HCT116 (cell line): Measurements from ENCODE around the gene EDEM1. TPM values are rescaled to one million over a fixed set of nuclear protein-coding genes. Genes with fewer than 3 reads are reported as not detected.

ENCODE experiments used
- ATAC-seq: fragments of 200-7000 bp; cut with Tn5 transposase; 2 replicates; pipeline ENCODE4 v1.9.1; 2020; ENCODE audit warnings: mild to moderate bottlenecking, moderate library complexity
- BruUV-seq: library from RNA; stranded (reverse); fragments of 400-500 nt; replicated peaks from 2 replicates; lab custom pipeline; 2021; lab: Mats Ljungman, UMichigan
- CTCF ChIA-PET: fragments of 300-600 bp; sonication (Branson Sonifier 250); formaldehyde crosslinking; loops from one replicate; lab custom pipeline; 2021; ENCODE audit warnings: antibody characterized with exemption; lab: Charles Lee
- POLR2A ChIA-PET: fragments of 300-600, 350-600 bp; sonication (Branson Sonifier 250); formaldehyde crosslinking; loops from one replicate; lab custom pipeline; 2021; ENCODE audit warnings: antibody characterized with exemption; lab: Charles Lee
- RAD21 ChIA-PET, 2 experiments: fragments of 300-600 bp; sonication (Branson Sonifier 250); formaldehyde crosslinking; loops; one replicate each; lab custom pipeline; 2023; ENCODE audit warnings: low total read pairs in 2 of 2; ENCODE audit not compliant: uncharacterized antibody in 2 of 2, unreplicated experiment in 2 of 2, low non-redundant PET in 1 of 2; lab: Charles Lee
- DNase-seq: peaks from one replicate; pipeline ENCODE4 v3.0.0-alpha.2; 2010; ENCODE audit warnings: low read depth, low spot score
- H2AFZ ChIP-seq: fragments of 200-600 bp; shearing (Covaris generic), sonication (generic); 2 replicates; pipeline ENCODE4 v1.6.1; 2017; ENCODE audit warnings: low read depth, mixed run types, mixed read lengths, antibody characterized with exemption, low read length; ENCODE audit not compliant: poor library complexity, severe bottlenecking
- H3K27ac ChIP-seq: 2 replicates; pipeline ENCODE4 v1.5.1; 2012; ENCODE audit warnings: low read depth, low read length
- H3K27me3 ChIP-seq: fragments of 200-600 bp; sonication (generic); 2 replicates; pipeline ENCODE4 v1.6.1; 2016; ENCODE audit warnings: mixed run types, low read length, mixed read lengths; ENCODE audit not compliant: insufficient read depth
- H3K36me3 ChIP-seq, 2 experiments: fragments of 200-500 bp in 1 of 2; fragments of 200-600 bp in 1 of 2; sonication (Bioruptor generic) in 1 of 2; sonication (generic) in 1 of 2; 2 replicates each; pipeline versions ENCODE4 v1.5.1 to v1.6.1; 2014 to 2016; ENCODE audit warnings: low read length in 2 of 2, inconsistent platforms in 1 of 2, mixed read lengths in 1 of 2, mixed run types in 1 of 2; ENCODE audit not compliant: insufficient read depth in 2 of 2, control insufficient read depth in 1 of 2
- H3K4me1 ChIP-seq, 2 experiments: fragments of 200-600 bp in 1 of 2; sonication (generic) in 1 of 2; 2 replicates each; pipeline versions ENCODE4 v1.5.1 to v1.6.1; 2012 to 2017; ENCODE audit warnings: low read length in 2 of 2, inconsistent platforms in 1 of 2, mild to moderate bottlenecking in 1 of 2, mixed read lengths in 1 of 2, mixed run types in 1 of 2, moderate library complexity in 1 of 2; ENCODE audit not compliant: insufficient read depth in 2 of 2, control insufficient read depth in 1 of 2
- H3K4me2 ChIP-seq: fragments of 200-600 bp; sonication (generic); 2 replicates; pipeline ENCODE4 v1.6.1; 2017; ENCODE audit warnings: mixed run types, low read length, mixed read lengths
- H3K4me3 ChIP-seq, 2 experiments: fragments of 200-600 bp in 1 of 2; sonication (generic) in 1 of 2; replicated peaks in 1 of 2; 2 replicates each; pipeline ENCODE4 v1.5.1; 2011 to 2016; ENCODE audit warnings: low read length in 2 of 2, control low read depth in 1 of 2, low read depth in 1 of 2, mild to moderate bottlenecking in 1 of 2, mixed read lengths in 1 of 2, mixed run types in 1 of 2
- H3K79me2 ChIP-seq: fragments of 200-600 bp; sonication (generic); 2 replicates; pipeline ENCODE4 v1.6.1; 2017; ENCODE audit warnings: mild to moderate bottlenecking, mixed run types, low read length, moderate library complexity, mixed read lengths; ENCODE audit not compliant: insufficient read depth
- H3K9ac ChIP-seq: fragments of 200-600 bp; sonication (generic); 2 replicates; pipeline ENCODE4 v1.6.1; 2016; ENCODE audit warnings: low read length, mixed read lengths
- H3K9me2 ChIP-seq: fragments of 200-600 bp; sonication (generic), shearing (Covaris generic); 2 replicates; pipeline ENCODE4 v1.6.1; 2017; ENCODE audit warnings: mixed run types, mild to moderate bottlenecking, moderate library complexity; ENCODE audit not compliant: insufficient read depth
- H3K9me3 ChIP-seq, 2 experiments: fragments of 200-500 bp in 1 of 2; fragments of 200-600 bp in 1 of 2; sonication (Bioruptor generic) in 1 of 2; sonication (generic) in 1 of 2; 2 replicates each; pipeline ENCODE4 v1.6.1; 2014 to 2017; ENCODE audit warnings: low read length in 2 of 2, mixed read lengths in 2 of 2, inconsistent platforms in 1 of 2, low read depth in 1 of 2, mild to moderate bottlenecking in 1 of 2, mixed run types in 1 of 2, moderate library complexity in 1 of 2; ENCODE audit not compliant: control insufficient read depth in 1 of 2, insufficient read depth in 1 of 2
- H4K20me1 ChIP-seq: fragments of 200-600 bp; sonication (generic), shearing (Covaris generic); 2 replicates; pipeline ENCODE4 v1.6.1; 2017; ENCODE audit warnings: mixed run types, mild to moderate bottlenecking, moderate library complexity; ENCODE audit not compliant: insufficient read depth
- ATF3 ChIP-seq: IDR thresholded peaks from 2 replicates; pipeline ENCODE4 v1.6.1; 2012
- CBX3 ChIP-seq: IDR thresholded peaks from 2 replicates; pipeline ENCODE4 v1.6.1; 2012; ENCODE audit warnings: low read depth
- CEBPB ChIP-seq: IDR thresholded peaks from 2 replicates; pipeline ENCODE4 v1.6.1; 2012; ENCODE audit warnings: low read depth
- CTCF ChIP-seq, 3 experiments: fragments of 200-600 bp in 1 of 3; sonication (generic) in 1 of 3; IDR thresholded peaks in 2 of 3; conservative IDR thresholded peaks in 1 of 3; 2 replicates each; pipeline ENCODE4 v1.5.1; 2012 to 2017; ENCODE audit warnings: low read depth in 2 of 3, low read length in 2 of 3, antibody characterized with exemption in 1 of 3, borderline replicate concordance in 1 of 3, control low read depth in 1 of 3, mild to moderate bottlenecking in 1 of 3, mixed read lengths in 1 of 3, mixed run types in 1 of 3, moderate library complexity in 1 of 3; ENCODE audit not compliant: insufficient read depth in 1 of 3
- ELF1 ChIP-seq: IDR thresholded peaks from 2 replicates; pipeline ENCODE4 v1.6.1; 2012; ENCODE audit warnings: low read depth, borderline replicate concordance
- FOSL1 ChIP-seq: IDR thresholded peaks from 2 replicates; pipeline ENCODE4 v1.6.1; 2012; ENCODE audit warnings: low read depth
- JUND ChIP-seq: IDR thresholded peaks from 2 replicates; pipeline ENCODE4 v1.6.1; 2012
- MAX ChIP-seq: IDR thresholded peaks from 2 replicates; pipeline ENCODE4 v1.6.1; 2012
- POLR2A ChIP-seq: IDR thresholded peaks from 2 replicates; pipeline ENCODE4 v1.7.0; 2011; ENCODE audit warnings: borderline replicate concordance; ENCODE audit not compliant: insufficient read depth, insufficient read length; ENCODE audit errors: extremely low read depth
- POLR2AphosphoS5 ChIP-seq: IDR thresholded peaks from 2 replicates; pipeline ENCODE4 v1.6.1; 2011; ENCODE audit warnings: mild to moderate bottlenecking, low read depth, low read length, moderate library complexity
- RAD21 ChIP-seq: IDR thresholded peaks from 2 replicates; pipeline ENCODE4 v1.6.1; 2012; ENCODE audit warnings: low read depth, mild to moderate bottlenecking
- SIN3A ChIP-seq: IDR thresholded peaks from 2 replicates; pipeline ENCODE4 v1.6.1; 2012; ENCODE audit warnings: low read depth
- SP1 ChIP-seq: IDR thresholded peaks from 2 replicates; pipeline ENCODE4 v1.6.1; 2012; ENCODE audit warnings: low read depth
- SRF ChIP-seq: IDR thresholded peaks from 2 replicates; pipeline ENCODE4 v1.6.1; 2012; ENCODE audit warnings: low read depth
- TCF7L2 ChIP-seq: IDR thresholded peaks from 2 replicates; pipeline ENCODE4 v1.7.0; 2011; ENCODE audit warnings: borderline replicate concordance, inconsistent platforms; ENCODE audit not compliant: insufficient read depth, insufficient read length; ENCODE audit errors: extremely low read depth
- YY1 ChIP-seq: IDR thresholded peaks from 2 replicates; pipeline ENCODE4 v1.6.1; 2011; ENCODE audit warnings: low read length, low read depth, moderate library complexity, mild to moderate bottlenecking; ENCODE audit not compliant: insufficient replicate concordance; ENCODE audit errors: extremely low read depth
- ZNF274 ChIP-seq: fragments of 200-500 bp; sonication (Bioruptor generic); IDR thresholded peaks from 2 replicates; pipeline ENCODE4 v1.6.1; 2014; ENCODE audit warnings: mild to moderate bottlenecking, low read depth, low read length, inconsistent platforms
- intact Hi-C: fragments of 100-400 bp; cut with micrococcal nuclease; formaldehyde crosslinking; loops from 2 replicates; pipeline ENCODE4 v1.10.0; 2022
- total RNA-seq: library from RNA; stranded (reverse); gene quantifications from one replicate; pipeline ENCODE4 v1.2.1, GENCODE V29; 2021; ENCODE audit not compliant: unreplicated experiment
- TF ChIP-seq, protein P1 (sequence below): IDR thresholded peaks from 2 replicates; pipeline ENCODE4 v1.6.1; 2011; ENCODE audit warnings: mild to moderate bottlenecking, low read length, moderate library complexity; ENCODE audit not compliant: insufficient replicate concordance; ENCODE audit errors: extremely low read depth
- TF ChIP-seq, protein P2 (sequence below): IDR thresholded peaks from 2 replicates; pipeline ENCODE4 v1.6.1; 2012; ENCODE audit warnings: low read depth

EDEM1 gene
- total RNA-seq, 1 experiment from 2014 or later = 23.7 TPM

- Histone ChIP-seq H3K9ac (no peak overlapping the region), H3K79me2 (no peaks in the 10 kb centered on the region), H2AFZ (no peak overlapping the region), H3K4me3 (no peak overlapping the region), H3K27ac (no peak overlapping the region), H3K9me3 (no peaks in the 10 kb centered on the region), H4K20me1 (no peaks in the 10 kb centered on the region), H3K4me2 (no peak overlapping the region), H3K4me1 (no peaks in the 10 kb centered on the region), H3K36me3 (peaks cover 17 to 25% of the 10 kb centered on the region in 2 experiments; a peak in 3 of 4 replicates), H3K9me2 (no peaks in the 10 kb centered on the region), H3K27me3 (no peaks in the 10 kb centered on the region)
- TF ChIP-seq SP1 (no peak), JUND (no peak), FOSL1 (no peak), ZNF274 (no peak), ATF3 (no peak), SIN3A (no peak), RAD21 (no peak), TCF7L2 (no peak), POLR2AphosphoS5 (no peak), POLR2A (no peak), MAX (no peak), CTCF (IDR thresholded peaks at IDR 0.05 in 2 of 3, conservative IDR thresholded peaks at IDR 0.05 in 1 of 3; ENCODE audit: borderline replicate concordance in 1 of 3, insufficient read depth in 1 of 3, low read depth in 2 of 3, low read length in 2 of 3) (no peak), ELF1 (no peak), CEBPB (no peak), SRF (no peak), YY1 (no peak), CBX3 (no peak)
- TF ChIP-seq, protein P1, sequence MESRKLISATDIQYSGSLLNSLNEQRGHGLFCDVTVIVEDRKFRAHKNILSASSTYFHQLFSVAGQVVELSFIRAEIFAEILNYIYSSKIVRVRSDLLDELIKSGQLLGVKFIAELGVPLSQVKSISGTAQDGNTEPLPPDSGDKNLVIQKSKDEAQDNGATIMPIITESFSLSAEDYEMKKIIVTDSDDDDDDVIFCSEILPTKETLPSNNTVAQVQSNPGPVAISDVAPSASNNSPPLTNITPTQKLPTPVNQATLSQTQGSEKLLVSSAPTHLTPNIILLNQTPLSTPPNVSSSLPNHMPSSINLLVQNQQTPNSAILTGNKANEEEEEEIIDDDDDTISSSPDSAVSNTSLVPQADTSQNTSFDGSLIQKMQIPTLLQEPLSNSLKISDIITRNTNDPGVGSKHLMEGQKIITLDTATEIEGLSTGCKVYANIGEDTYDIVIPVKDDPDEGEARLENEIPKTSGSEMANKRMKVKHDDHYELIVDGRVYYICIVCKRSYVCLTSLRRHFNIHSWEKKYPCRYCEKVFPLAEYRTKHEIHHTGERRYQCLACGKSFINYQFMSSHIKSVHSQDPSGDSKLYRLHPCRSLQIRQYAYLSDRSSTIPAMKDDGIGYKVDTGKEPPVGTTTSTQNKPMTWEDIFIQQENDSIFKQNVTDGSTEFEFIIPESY = no peak
- TF ChIP-seq, protein P2, sequence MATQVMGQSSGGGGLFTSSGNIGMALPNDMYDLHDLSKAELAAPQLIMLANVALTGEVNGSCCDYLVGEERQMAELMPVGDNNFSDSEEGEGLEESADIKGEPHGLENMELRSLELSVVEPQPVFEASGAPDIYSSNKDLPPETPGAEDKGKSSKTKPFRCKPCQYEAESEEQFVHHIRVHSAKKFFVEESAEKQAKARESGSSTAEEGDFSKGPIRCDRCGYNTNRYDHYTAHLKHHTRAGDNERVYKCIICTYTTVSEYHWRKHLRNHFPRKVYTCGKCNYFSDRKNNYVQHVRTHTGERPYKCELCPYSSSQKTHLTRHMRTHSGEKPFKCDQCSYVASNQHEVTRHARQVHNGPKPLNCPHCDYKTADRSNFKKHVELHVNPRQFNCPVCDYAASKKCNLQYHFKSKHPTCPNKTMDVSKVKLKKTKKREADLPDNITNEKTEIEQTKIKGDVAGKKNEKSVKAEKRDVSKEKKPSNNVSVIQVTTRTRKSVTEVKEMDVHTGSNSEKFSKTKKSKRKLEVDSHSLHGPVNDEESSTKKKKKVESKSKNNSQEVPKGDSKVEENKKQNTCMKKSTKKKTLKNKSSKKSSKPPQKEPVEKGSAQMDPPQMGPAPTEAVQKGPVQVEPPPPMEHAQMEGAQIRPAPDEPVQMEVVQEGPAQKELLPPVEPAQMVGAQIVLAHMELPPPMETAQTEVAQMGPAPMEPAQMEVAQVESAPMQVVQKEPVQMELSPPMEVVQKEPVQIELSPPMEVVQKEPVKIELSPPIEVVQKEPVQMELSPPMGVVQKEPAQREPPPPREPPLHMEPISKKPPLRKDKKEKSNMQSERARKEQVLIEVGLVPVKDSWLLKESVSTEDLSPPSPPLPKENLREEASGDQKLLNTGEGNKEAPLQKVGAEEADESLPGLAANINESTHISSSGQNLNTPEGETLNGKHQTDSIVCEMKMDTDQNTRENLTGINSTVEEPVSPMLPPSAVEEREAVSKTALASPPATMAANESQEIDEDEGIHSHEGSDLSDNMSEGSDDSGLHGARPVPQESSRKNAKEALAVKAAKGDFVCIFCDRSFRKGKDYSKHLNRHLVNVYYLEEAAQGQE = no peak
- ChIA-PET POLR2A (no interaction called here), CTCF (no interaction called here), RAD21 (no interaction called here)
- intact Hi-C loops = no loop called here
- DNase-seq = no peak
- ATAC-seq = no peak
- BruUV-seq = no TSS peak
Observed at GRCh38 chr3:5218815-5219214, 31.3 kb downstream of the EDEM1 start.
